SK-N-SH treated with all-trans-retinoic acid at 6 μM for 48 hours (cell line): ENCODE measurements around the gene AIG1.

Source experiments
- ATAC-seq: fragments of 200-7000 bp; cut with Tn5 transposase; 3 replicates; pipeline ENCODE4 v1.9.1; 2020; ENCODE audit warnings: mild to moderate bottlenecking, moderate library complexity
- ARNTL ChIP-seq: fragments of 450-650 bp; formaldehyde crosslinking; IDR thresholded peaks from 2 replicates; pipeline ENCODE4 v1.5.0; 2020; ENCODE audit warnings: low read depth, mild to moderate bottlenecking, moderate library complexity, borderline replicate concordance
- BACH2 ChIP-seq: fragments of 250-450 bp; sonication (Bioruptor Pico); IDR thresholded peaks from 2 replicates; pipeline ENCODE4 v1.9.0; 2021; ENCODE audit warnings: mild to moderate bottlenecking, borderline replicate concordance
- CSDC2 ChIP-seq: fragments of 250-450 bp; sonication (Bioruptor Pico); IDR thresholded peaks from 2 replicates; pipeline ENCODE4 v1.5.0; 2020; ENCODE audit warnings: mild to moderate bottlenecking, moderate library complexity
- CSRNP3 ChIP-seq: fragments of 250-450 bp; sonication (Bioruptor Pico); IDR thresholded peaks from 2 replicates; pipeline ENCODE4 v1.5.1; 2021; ENCODE audit warnings: mild to moderate bottlenecking, moderate library complexity
- ESRRG ChIP-seq: fragments of 250-450 bp; sonication (Bioruptor Pico); IDR thresholded peaks from 2 replicates; pipeline ENCODE4 v1.6.1; 2021; ENCODE audit warnings: mild to moderate bottlenecking
- GLIS3 ChIP-seq: fragments of 250-450 bp; sonication (Bioruptor Pico); IDR thresholded peaks from 2 replicates; pipeline ENCODE4 v1.5.0; 2020; ENCODE audit warnings: mild to moderate bottlenecking, moderate library complexity
- ISL1 ChIP-seq: fragments of 250-450 bp; sonication (Bioruptor Pico); IDR thresholded peaks from 2 replicates; pipeline ENCODE4 v2.1.2; 2022; ENCODE audit warnings: mild to moderate bottlenecking, moderate library complexity
- OSR1 ChIP-seq: fragments of 250-450 bp; sonication (Bioruptor Pico); IDR thresholded peaks from 2 replicates; pipeline ENCODE4 v1.8.0; 2022; ENCODE audit warnings: moderate library complexity, mild to moderate bottlenecking, inconsistent platforms
- PATZ1 ChIP-seq: fragments of 250-450 bp; sonication (Bioruptor Pico); IDR thresholded peaks from 2 replicates; pipeline ENCODE4 v1.8.0; 2020; ENCODE audit warnings: mild to moderate bottlenecking, moderate library complexity, borderline replicate concordance
- POU6F1 ChIP-seq: fragments of 250-450 bp; sonication (Bioruptor Pico); IDR thresholded peaks from 2 replicates; pipeline ENCODE4 v1.8.0; 2021; ENCODE audit warnings: low read depth, mild to moderate bottlenecking, moderate library complexity, borderline replicate concordance
- PPARA ChIP-seq: fragments of 250-450 bp; sonication (Bioruptor Pico); IDR thresholded peaks from 2 replicates; pipeline ENCODE4 v1.5.0; 2020; ENCODE audit warnings: mild to moderate bottlenecking, borderline replicate concordance
- RARB ChIP-seq: fragments of 250-450 bp; sonication (Bioruptor Pico); IDR thresholded peaks from 2 replicates; pipeline ENCODE4 v1.8.0; 2021; ENCODE audit warnings: mild to moderate bottlenecking, moderate library complexity
- TCF4 ChIP-seq: fragments of 250-450 bp; sonication (Bioruptor Pico); IDR thresholded peaks from 2 replicates; pipeline ENCODE4 v1.8.0; 2021; ENCODE audit warnings: mild to moderate bottlenecking, moderate library complexity, borderline replicate concordance
- TOX ChIP-seq: fragments of 250-450 bp; sonication (Bioruptor Pico); IDR thresholded peaks from 2 replicates; pipeline ENCODE4 v1.8.0; 2021; ENCODE audit warnings: mild to moderate bottlenecking, moderate library complexity, borderline replicate concordance
- ZC3H10 ChIP-seq: fragments of 250-450 bp; sonication (Bioruptor Pico); IDR thresholded peaks from 2 replicates; pipeline ENCODE4 v1.5.1; 2021; ENCODE audit warnings: mild to moderate bottlenecking, moderate library complexity
- ZFP3 ChIP-seq: fragments of 250-450 bp; sonication (Bioruptor Pico); IDR thresholded peaks from 2 replicates; pipeline ENCODE4 v1.5.0; 2020; ENCODE audit warnings: mild to moderate bottlenecking, moderate library complexity
- ZFP30 ChIP-seq: fragments of 450-650 bp; formaldehyde crosslinking; IDR thresholded peaks from 2 replicates; pipeline ENCODE4 v1.5.0; 2022; ENCODE audit warnings: mild to moderate bottlenecking, moderate library complexity
- ZNF565 ChIP-seq: fragments of 450-650 bp; formaldehyde crosslinking; conservative IDR thresholded peaks from 2 replicates; pipeline ENCODE4 v1.5.0; 2020; ENCODE audit warnings: low read depth, mild to moderate bottlenecking, moderate library complexity
- ZNF8 ChIP-seq: fragments of 450-650 bp; formaldehyde crosslinking; IDR thresholded peaks from 2 replicates; pipeline ENCODE4 v1.5.0; 2020; ENCODE audit warnings: mild to moderate bottlenecking, moderate library complexity
- TF ChIP-seq, protein P1 (sequence below): fragments of 250-450 bp; sonication (Bioruptor Pico); IDR thresholded peaks from 2 replicates; pipeline ENCODE4 v1.5.0; 2020; ENCODE audit warnings: mild to moderate bottlenecking, moderate library complexity
- TF ChIP-seq, protein P2 (sequence below): fragments of 250-450 bp; sonication (Bioruptor Pico); IDR thresholded peaks from 2 replicates; pipeline ENCODE4 v1.5.1; 2020; ENCODE audit warnings: low read depth, mild to moderate bottlenecking, moderate library complexity

Gene AIG1

GRCh38 chr6:143159001-143159400, 98.3 kb downstream of the AIG1 start:
- no peak for TF ChIP-seq PATZ1 (CRISPR knock-in tag)
- no peak for TF ChIP-seq TOX (CRISPR knock-in tag)
- no peak for TF ChIP-seq TCF4 (CRISPR knock-in tag)
- no peak for TF ChIP-seq ARNTL (CRISPR knock-in tag)
- no peak for TF ChIP-seq BACH2 (CRISPR knock-in tag)
- TF ChIP-seq CSRNP3: no peak
- ATAC-seq: no peak

- ATAC-seq: peak; percentile 19; the same call in 1 of the 3 replicates
- TF ChIP-seq ZFP3: no peak
- no peak for TF ChIP-seq CSRNP3
- TF ChIP-seq PATZ1 (CRISPR knock-in tag): no peak
- no peak for TF ChIP-seq TCF4 (CRISPR knock-in tag)
- TF ChIP-seq CSDC2 (CRISPR knock-in tag): no peak
- no peak for TF ChIP-seq ISL1 (CRISPR knock-in tag)
- TF ChIP-seq OSR1 (CRISPR knock-in tag): no peak
- no peak for TF ChIP-seq BACH2 (CRISPR knock-in tag)
- TF ChIP-seq ZNF8: no peak
- TF ChIP-seq POU6F1 (CRISPR knock-in tag): no peak
- no peak for TF ChIP-seq ARNTL (CRISPR knock-in tag)
- no peak for TF ChIP-seq ZC3H10
- TF ChIP-seq GLIS3 (CRISPR knock-in tag): no peak
- TF ChIP-seq ZFP30: no peak
- TF ChIP-seq PPARA (CRISPR knock-in tag): no peak
- TF ChIP-seq, protein P1, sequence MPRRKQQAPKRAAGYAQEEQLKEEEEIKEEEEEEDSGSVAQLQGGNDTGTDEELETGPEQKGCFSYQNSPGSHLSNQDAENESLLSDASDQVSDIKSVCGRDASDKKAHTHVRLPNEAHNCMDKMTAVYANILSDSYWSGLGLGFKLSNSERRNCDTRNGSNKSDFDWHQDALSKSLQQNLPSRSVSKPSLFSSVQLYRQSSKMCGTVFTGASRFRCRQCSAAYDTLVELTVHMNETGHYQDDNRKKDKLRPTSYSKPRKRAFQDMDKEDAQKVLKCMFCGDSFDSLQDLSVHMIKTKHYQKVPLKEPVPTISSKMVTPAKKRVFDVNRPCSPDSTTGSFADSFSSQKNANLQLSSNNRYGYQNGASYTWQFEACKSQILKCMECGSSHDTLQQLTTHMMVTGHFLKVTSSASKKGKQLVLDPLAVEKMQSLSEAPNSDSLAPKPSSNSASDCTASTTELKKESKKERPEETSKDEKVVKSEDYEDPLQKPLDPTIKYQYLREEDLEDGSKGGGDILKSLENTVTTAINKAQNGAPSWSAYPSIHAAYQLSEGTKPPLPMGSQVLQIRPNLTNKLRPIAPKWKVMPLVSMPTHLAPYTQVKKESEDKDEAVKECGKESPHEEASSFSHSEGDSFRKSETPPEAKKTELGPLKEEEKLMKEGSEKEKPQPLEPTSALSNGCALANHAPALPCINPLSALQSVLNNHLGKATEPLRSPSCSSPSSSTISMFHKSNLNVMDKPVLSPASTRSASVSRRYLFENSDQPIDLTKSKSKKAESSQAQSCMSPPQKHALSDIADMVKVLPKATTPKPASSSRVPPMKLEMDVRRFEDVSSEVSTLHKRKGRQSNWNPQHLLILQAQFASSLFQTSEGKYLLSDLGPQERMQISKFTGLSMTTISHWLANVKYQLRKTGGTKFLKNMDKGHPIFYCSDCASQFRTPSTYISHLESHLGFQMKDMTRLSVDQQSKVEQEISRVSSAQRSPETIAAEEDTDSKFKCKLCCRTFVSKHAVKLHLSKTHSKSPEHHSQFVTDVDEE: no peak
These were observed 99.3 kb downstream of the AIG1 start for GRCh38 chr6:143160015-143160414.

DNA sequence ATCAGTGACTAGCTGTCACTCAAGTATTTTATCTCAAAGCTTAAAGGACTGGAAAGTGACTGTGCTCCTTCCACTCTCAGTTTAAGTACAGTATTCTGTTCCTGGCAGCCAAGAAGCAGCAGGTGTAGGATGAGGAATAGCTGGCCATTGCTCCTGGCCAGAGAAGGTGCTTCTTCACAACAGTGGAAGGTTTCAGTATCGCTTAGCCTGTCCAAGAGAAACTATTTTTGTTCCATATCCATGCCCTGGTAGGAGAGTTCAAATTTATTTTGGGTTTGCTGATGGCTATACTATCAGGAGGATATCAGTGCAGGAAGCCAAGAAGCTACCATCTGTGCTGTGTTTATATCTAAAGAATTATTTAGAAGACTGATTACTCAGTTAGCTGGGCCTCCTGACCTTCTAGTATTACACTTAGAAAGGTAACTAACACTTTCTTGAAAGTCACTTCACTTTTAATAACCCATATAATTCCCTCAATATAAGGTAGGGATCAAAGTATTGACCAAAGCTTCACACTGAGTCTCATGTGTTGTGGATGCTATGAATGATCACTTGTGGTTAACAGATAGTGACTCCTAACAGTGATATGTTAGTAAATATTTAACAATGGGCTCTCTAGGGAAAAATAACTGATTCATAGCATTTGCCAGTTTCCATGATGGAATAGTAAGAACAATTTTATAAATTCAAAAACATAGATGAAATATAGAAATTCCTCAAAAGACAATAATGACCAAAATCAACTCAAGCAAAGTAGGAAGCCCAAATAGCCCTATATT, 99.9 kb downstream of the AIG1 start:
- ATAC-seq: no peak
- TF ChIP-seq ZNF565 (CRISPR knock-in tag) (no peak), PPARA (CRISPR knock-in tag) (no peak), RARB (CRISPR knock-in tag) (no peak), TOX (CRISPR knock-in tag) (no peak), ARNTL (CRISPR knock-in tag) (no peak), ZFP30 (no peak), ESRRG (no peak), ZNF8 (no peak)
- TF ChIP-seq, protein P1: no peak
- TF ChIP-seq, protein P2, sequence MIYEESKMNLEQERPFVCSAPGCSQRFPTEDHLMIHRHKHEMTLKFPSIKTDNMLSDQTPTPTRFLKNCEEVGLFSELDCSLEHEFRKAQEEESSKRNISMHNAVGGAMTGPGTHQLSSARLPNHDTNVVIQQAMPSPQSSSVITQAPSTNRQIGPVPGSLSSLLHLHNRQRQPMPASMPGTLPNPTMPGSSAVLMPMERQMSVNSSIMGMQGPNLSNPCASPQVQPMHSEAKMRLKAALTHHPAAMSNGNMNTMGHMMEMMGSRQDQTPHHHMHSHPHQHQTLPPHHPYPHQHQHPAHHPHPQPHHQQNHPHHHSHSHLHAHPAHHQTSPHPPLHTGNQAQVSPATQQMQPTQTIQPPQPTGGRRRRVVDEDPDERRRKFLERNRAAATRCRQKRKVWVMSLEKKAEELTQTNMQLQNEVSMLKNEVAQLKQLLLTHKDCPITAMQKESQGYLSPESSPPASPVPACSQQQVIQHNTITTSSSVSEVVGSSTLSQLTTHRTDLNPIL (CRISPR knock-in tag): no peak
